Mammary epithelial cell (primary cell): ENCODE measurements around the gene COX8A.

Experiments
- EZH2 ChIP-seq: IDR thresholded peaks from 2 replicates; pipeline ENCODE4 v1.6.1; 2012; ENCODE audit warnings: low read length, inconsistent platforms, borderline replicate concordance
- TF ChIP-seq, protein P1 (sequence below), 2 donors: IDR thresholded peaks in 1 of 2; conservative IDR thresholded peaks in 1 of 2; 2 replicates each; pipeline ENCODE4 v1.5.1; 2011 to 2012; ENCODE audit warnings: inconsistent platforms in 2 of 2, low read length in 2 of 2, mild to moderate bottlenecking in 2 of 2, control low read depth in 1 of 2, low read depth in 1 of 2; ENCODE audit not compliant: insufficient read depth in 1 of 2; ENCODE audit errors: extremely low read depth in 1 of 2

DNA sequence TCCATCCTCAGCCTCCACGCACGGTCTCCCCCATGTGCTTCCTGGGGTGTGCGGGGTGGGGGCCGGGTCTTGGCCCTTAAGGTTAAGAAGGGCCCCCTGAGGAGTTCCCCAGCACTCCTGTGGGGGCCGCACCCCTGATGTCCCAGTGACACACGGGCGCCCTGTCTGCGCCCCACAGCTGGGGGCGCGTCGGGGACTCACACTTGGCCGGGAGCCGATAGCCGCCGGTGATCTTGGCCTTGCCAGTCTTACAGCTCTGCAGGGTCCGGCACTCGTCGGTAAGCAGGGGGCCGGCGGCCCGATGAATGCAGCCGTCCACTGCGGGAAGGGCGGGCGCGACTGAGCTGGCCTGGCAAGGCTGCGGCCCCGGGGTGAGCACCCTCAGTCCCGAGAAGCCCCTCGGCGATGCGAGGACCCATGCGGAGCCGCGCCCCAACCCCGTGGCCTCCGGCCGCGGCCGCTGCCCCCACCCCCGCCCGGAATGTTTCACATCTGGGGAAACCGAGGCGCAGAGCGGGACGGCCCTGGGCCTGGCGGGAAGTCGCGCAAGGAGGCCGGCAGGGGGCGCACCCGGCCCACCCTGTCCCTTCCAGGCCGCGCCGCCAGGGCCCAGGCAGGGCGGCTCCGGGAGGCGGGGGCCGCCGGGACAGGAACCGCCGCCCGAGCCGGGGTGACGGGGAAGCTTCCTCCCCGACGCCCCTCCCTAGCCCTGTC lies 25.8 kb downstream of the COX8A start:
- TF ChIP-seq, protein P1, sequence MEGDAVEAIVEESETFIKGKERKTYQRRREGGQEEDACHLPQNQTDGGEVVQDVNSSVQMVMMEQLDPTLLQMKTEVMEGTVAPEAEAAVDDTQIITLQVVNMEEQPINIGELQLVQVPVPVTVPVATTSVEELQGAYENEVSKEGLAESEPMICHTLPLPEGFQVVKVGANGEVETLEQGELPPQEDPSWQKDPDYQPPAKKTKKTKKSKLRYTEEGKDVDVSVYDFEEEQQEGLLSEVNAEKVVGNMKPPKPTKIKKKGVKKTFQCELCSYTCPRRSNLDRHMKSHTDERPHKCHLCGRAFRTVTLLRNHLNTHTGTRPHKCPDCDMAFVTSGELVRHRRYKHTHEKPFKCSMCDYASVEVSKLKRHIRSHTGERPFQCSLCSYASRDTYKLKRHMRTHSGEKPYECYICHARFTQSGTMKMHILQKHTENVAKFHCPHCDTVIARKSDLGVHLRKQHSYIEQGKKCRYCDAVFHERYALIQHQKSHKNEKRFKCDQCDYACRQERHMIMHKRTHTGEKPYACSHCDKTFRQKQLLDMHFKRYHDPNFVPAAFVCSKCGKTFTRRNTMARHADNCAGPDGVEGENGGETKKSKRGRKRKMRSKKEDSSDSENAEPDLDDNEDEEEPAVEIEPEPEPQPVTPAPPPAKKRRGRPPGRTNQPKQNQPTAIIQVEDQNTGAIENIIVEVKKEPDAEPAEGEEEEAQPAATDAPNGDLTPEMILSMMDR (conservative IDR thresholded peaks at IDR 0.05 in 1 of 2, IDR thresholded peaks at IDR 0.05 in 1 of 2; ENCODE audit: extremely low read depth in 1 of 2, insufficient read depth in 1 of 2, low read depth in 1 of 2, low read length in 2 of 2), result peak; percentile 29 to 65
- no peak for TF ChIP-seq EZH2
